H1 (cell line): ENCODE results near the gene NLN. TPM values are rescaled to one million over a fixed set of nuclear protein-coding genes. Genes with fewer than 3 reads are reported as not detected.

Experiments
- CTCF ChIA-PET: fragments of 300-600 bp; sonication (Branson Sonifier 250); formaldehyde crosslinking; loops from one replicate; lab custom pipeline; 2021; ENCODE audit not compliant: partially characterized antibody; lab: Charles Lee
- POLR2A ChIA-PET: fragments of 300-600 bp; sonication (Branson Sonifier 250); formaldehyde crosslinking; loops from one replicate; lab custom pipeline; 2021; ENCODE audit warnings: inconsistent platforms; ENCODE audit not compliant: partially characterized antibody; lab: Charles Lee
- DNase-seq, 2 experiments: peaks; one replicate each; pipeline versions ENCODE4 v3.0.0 to v3.0.0-alpha.2; 2010 to 2022; ENCODE audit warnings: low spot score in 2 of 2, low read depth in 1 of 2, mixed read lengths in 1 of 2
- FAIRE-seq: peaks from 2 replicates; lab custom pipeline; 2011; peaks lifted over from hg19 to GRCh38; lab: Jason Lieb, UNC
- H2AFZ ChIP-seq: 2 replicates; pipeline ENCODE4 v1.8.1; 2012; ENCODE audit warnings: low read length, inconsistent platforms
- H2AK5ac ChIP-seq: 2 replicates; pipeline ENCODE4 v1.6.1; 2013; ENCODE audit warnings: low read depth, low read length
- H2BK120ac ChIP-seq: replicated peaks from 2 replicates; pipeline ENCODE3; 2013; ENCODE audit warnings: low read depth, low read length, inconsistent platforms
- H2BK12ac ChIP-seq: 2 replicates; pipeline ENCODE4 v1.6.1; 2013; ENCODE audit warnings: low read depth, low read length
- H2BK15ac ChIP-seq: 2 replicates; pipeline ENCODE4 v1.6.1; 2013; ENCODE audit warnings: low read length
- H2BK20ac ChIP-seq: 2 replicates; pipeline ENCODE4 v1.6.1; 2013; ENCODE audit warnings: low read length
- H2BK5ac ChIP-seq: 2 replicates; pipeline ENCODE4 v1.6.1; 2013; ENCODE audit warnings: low read depth, low read length
- H3K14ac ChIP-seq: 2 replicates; pipeline ENCODE4 v1.6.1; 2013; ENCODE audit warnings: inconsistent platforms; ENCODE audit not compliant: insufficient read length
- H3K18ac ChIP-seq: 2 replicates; pipeline ENCODE4 v1.6.1; 2013; ENCODE audit warnings: low read length; ENCODE audit errors: extremely low read depth
- H3K23ac ChIP-seq: 2 replicates; pipeline ENCODE4 v1.6.1; 2013; ENCODE audit warnings: inconsistent platforms; ENCODE audit not compliant: insufficient read length
- H3K23me2 ChIP-seq: 2 replicates; pipeline ENCODE4 v1.6.1; 2013; ENCODE audit warnings: low read depth, low read length
- H3K27ac ChIP-seq: 2 replicates; pipeline ENCODE4 v1.6.1; 2011; ENCODE audit warnings: low read depth, low read length, inconsistent platforms
- H3K27me3 ChIP-seq, 4 experiments: replicated peaks in 1 of 4; 1 replicate in 1 of 4; 2 replicates in 3 of 4; pipeline versions ENCODE4 v1.6.1 to v1.8.1; 2011 to 2013; ENCODE audit warnings: low read length in 3 of 4, mild to moderate bottlenecking in 3 of 4, inconsistent platforms in 2 of 4, mixed read lengths in 2 of 4, moderate library complexity in 1 of 4; ENCODE audit not compliant: control insufficient read depth in 3 of 4, insufficient read depth in 3 of 4; ENCODE audit errors: extremely low read depth in 1 of 4
- H3K36me3 ChIP-seq, 4 experiments: 2 replicates each; pipeline versions ENCODE4 v1.6.1 to v1.8.1; 2011 to 2013; ENCODE audit warnings: mild to moderate bottlenecking in 4 of 4, low read length in 3 of 4, moderate library complexity in 2 of 4, control low read depth in 1 of 4, inconsistent platforms in 1 of 4; ENCODE audit not compliant: insufficient read depth in 4 of 4, control insufficient read depth in 2 of 4
- H3K4ac ChIP-seq: replicated peaks from 2 replicates; pipeline ENCODE3; 2013; ENCODE audit warnings: low read length, low read depth, mixed read lengths, inconsistent platforms; ENCODE audit not compliant: insufficient read length
- H3K4me1 ChIP-seq, 4 experiments: replicated peaks in 1 of 4; 1 replicate in 1 of 4; 2 replicates in 3 of 4; pipeline versions ENCODE4 v1.6.1 to v1.8.1; 2011 to 2013; ENCODE audit warnings: low read length in 3 of 4, inconsistent platforms in 2 of 4, mixed read lengths in 1 of 4; ENCODE audit not compliant: insufficient read depth in 4 of 4, control insufficient read depth in 3 of 4
- H3K4me2 ChIP-seq, 2 experiments: 2 replicates each; pipeline versions ENCODE4 v1.6.1 to v1.8.1; 2011 to 2013; ENCODE audit warnings: low read depth in 2 of 2, low read length in 2 of 2, control low read depth in 1 of 2, inconsistent platforms in 1 of 2, mild to moderate bottlenecking in 1 of 2; ENCODE audit not compliant: insufficient read depth in 1 of 2
- H3K4me3 ChIP-seq, 4 experiments: fragments of 200-600, 300-600 bp in 1 of 4; sonication (generic), shearing (Covaris generic), sonication (Bioruptor Twin) in 1 of 4; 2 replicates each; pipeline versions ENCODE4 v1.5.1 to v1.8.1; 2011 to 2016; ENCODE audit warnings: low read length in 4 of 4, low read depth in 3 of 4, control low read depth in 2 of 4, inconsistent platforms in 2 of 4, mild to moderate bottlenecking in 2 of 4, mixed read lengths in 1 of 4, moderate library complexity in 1 of 4; ENCODE audit not compliant: insufficient read depth in 2 of 4; ENCODE audit errors: extremely low read depth in 1 of 4
- H3K56ac ChIP-seq: replicated peaks from 2 replicates; pipeline ENCODE3; 2013; ENCODE audit warnings: low read depth, mild to moderate bottlenecking, mixed read lengths, low read length, inconsistent platforms; ENCODE audit not compliant: insufficient read length
- H3K79me1 ChIP-seq: 2 replicates; pipeline ENCODE4 v1.6.1; 2013; ENCODE audit warnings: low read depth, low read length, control low read depth
- H3K79me2 ChIP-seq, 2 experiments: 2 replicates each; pipeline versions ENCODE4 v1.6.1 to v1.8.1; 2012 to 2013; ENCODE audit warnings: low read length in 2 of 2, mild to moderate bottlenecking in 2 of 2, inconsistent platforms in 1 of 2; ENCODE audit not compliant: insufficient read depth in 2 of 2, control insufficient read depth in 1 of 2
- H3K9ac ChIP-seq, 4 experiments: replicated peaks in 1 of 4; 1 replicate in 1 of 4; 2 replicates in 3 of 4; pipeline versions ENCODE4 v1.6.1 to v1.8.1; 2011 to 2013; ENCODE audit warnings: low read depth in 3 of 4, low read length in 3 of 4, control low read depth in 2 of 4, mild to moderate bottlenecking in 2 of 4, moderate library complexity in 2 of 4, inconsistent platforms in 1 of 4; ENCODE audit errors: extremely low read depth in 1 of 4
- H3K9me3 ChIP-seq, 2 experiments: 2 replicates each; pipeline versions ENCODE4 v1.6.1 to v1.8.1; 2012 to 2013; ENCODE audit warnings: mild to moderate bottlenecking in 2 of 2, moderate library complexity in 2 of 2, control low read depth in 1 of 2, inconsistent platforms in 1 of 2, low read depth in 1 of 2, low read length in 1 of 2, mixed read lengths in 1 of 2; ENCODE audit not compliant: insufficient read depth in 2 of 2
- H4K20me1 ChIP-seq, 2 experiments: replicated peaks in 1 of 2; 2 replicates each; pipeline versions ENCODE3 to v1.8.1; 2011 to 2013; ENCODE audit warnings: inconsistent platforms in 2 of 2, low read length in 2 of 2, mild to moderate bottlenecking in 1 of 2; ENCODE audit not compliant: insufficient read depth in 2 of 2, control insufficient read depth in 1 of 2
- H4K5ac ChIP-seq: 2 replicates; pipeline ENCODE4 v1.6.1; 2013; ENCODE audit warnings: low read length, low read depth, mixed read lengths, inconsistent platforms; ENCODE audit not compliant: insufficient read length
- H4K8ac ChIP-seq: 2 replicates; pipeline ENCODE4 v1.8.0; 2013; ENCODE audit warnings: mild to moderate bottlenecking, moderate library complexity, low read length, inconsistent platforms; ENCODE audit not compliant: insufficient read depth; ENCODE audit errors: extremely low read depth
- H4K91ac ChIP-seq: replicated peaks from 2 replicates; pipeline ENCODE3; 2013; ENCODE audit warnings: low read length, mixed read lengths, inconsistent platforms; ENCODE audit not compliant: insufficient read length
- ASH2L ChIP-seq: fragments of 200-600, 300-600 bp; sonication (generic); IDR thresholded peaks from one replicate; pipeline ENCODE4 v1.7.1; 2017; ENCODE audit warnings: low read length
- EGR1 ChIP-seq: IDR thresholded peaks from 2 replicates; pipeline ENCODE4 v1.6.1; 2011; ENCODE audit warnings: low read depth, low read length, borderline replicate concordance
- EZH2 ChIP-seq: fragments of 200-600 bp; sonication (generic); IDR thresholded peaks from 2 replicates; pipeline ENCODE4 v1.7.1; 2012; ENCODE audit warnings: low read depth, mild to moderate bottlenecking, moderate library complexity, low read length, inconsistent platforms; ENCODE audit not compliant: severe bottlenecking
- FOSL1 ChIP-seq: IDR thresholded peaks from 2 replicates; pipeline ENCODE4 v1.6.1; 2011; ENCODE audit warnings: mild to moderate bottlenecking, low read depth, low read length, moderate library complexity; ENCODE audit not compliant: insufficient read depth
- HDAC6 ChIP-seq: IDR thresholded peaks from one replicate; pipeline ENCODE4 v1.7.1; 2012; ENCODE audit warnings: low read depth, mild to moderate bottlenecking, inconsistent platforms, low read length, moderate library complexity
- JUN ChIP-seq: IDR thresholded peaks from 2 replicates; pipeline ENCODE4 v1.6.1; 2011; ENCODE audit warnings: low read depth, mild to moderate bottlenecking, improper control_type of control experiment, low read length
- KDM4A ChIP-seq: IDR thresholded peaks from one replicate; pipeline ENCODE4 v1.7.1; 2012; ENCODE audit warnings: low read depth, mild to moderate bottlenecking, moderate library complexity, low read length, inconsistent platforms; ENCODE audit not compliant: severe bottlenecking
- KDM5A ChIP-seq: fragments of 200-600 bp; IDR thresholded peaks from 2 replicates; pipeline ENCODE4 v1.7.1; 2012; ENCODE audit warnings: mild to moderate bottlenecking, low read length, inconsistent platforms, mixed read lengths
- SAP30 ChIP-seq: fragments of 300-600 bp; sonication (generic); IDR thresholded peaks from 2 replicates; pipeline ENCODE4 v1.7.1; 2012; ENCODE audit warnings: low read length, moderate library complexity, mild to moderate bottlenecking, inconsistent platforms; ENCODE audit not compliant: insufficient read depth, insufficient replicate concordance
- TEAD4 ChIP-seq: IDR thresholded peaks from 2 replicates; pipeline ENCODE4 v1.6.1; 2012; ENCODE audit warnings: low read depth, low read length, inconsistent platforms, mixed read lengths
- USF2 ChIP-seq: IDR thresholded peaks from 2 replicates; pipeline ENCODE4 v1.6.1; 2011; ENCODE audit warnings: low read length, improper control_type of control experiment
- YY1 ChIP-seq: IDR thresholded peaks from 2 replicates; pipeline ENCODE4 v1.6.1; 2011; ENCODE audit warnings: low read depth, mild to moderate bottlenecking, low read length
- WGBS, 2 experiments: shearing (Covaris generic) in 1 of 2; methylation state at CpG; one replicate each; pipeline versions ENCODE4 v1.1.6 to v1.1.7; 2013 to 2015; ENCODE audit warnings: low lambda C conversion rate in 2 of 2, mixed read lengths in 2 of 2, inconsistent platforms in 1 of 2, low coverage in 1 of 2, missing lambda C conversion rate in 1 of 2; ENCODE audit not compliant: insufficient replicate concordance in 2 of 2, insufficient coverage in 1 of 2, insufficient read length in 1 of 2; ENCODE audit errors: extremely low coverage in 1 of 2, missing lambda C conversion rate in 1 of 2; 5-methylcytosine and 5-hydroxymethylcytosine counted together
- polyA plus RNA-seq, 7 experiments: library from polyadenylated mRNA; depleted of rRNA in 3 of 7; stranded (reverse) in 5 of 7; unstranded in 2 of 7; fragments of >200 nt in 5 of 7; fragments of 200-250 nt in 2 of 7; gene quantifications; 1 replicate in 5 of 7; 2 replicates in 1 of 7; 4 replicates in 1 of 7; pipeline versions ENCODE4 v1.2.1 to v1.2.3, GENCODE V29; 2011 to 2013; ENCODE audit warnings: missing spikeins in 2 of 7, mixed read lengths in 2 of 7
- total RNA-seq: library from RNA; stranded (reverse); fragmentation: NEBNext Ultra II Directional; extraction: Animal tissue kit (Norgen Biotek cat#: 25700); gene quantifications from 2 replicates; pipeline ENCODE4 v1.2.1, GENCODE V29; 2021

Gene NLN
- total and polyA plus RNA-seq, 2 of the 8 experiments (the other 6 are each of a cell fraction or from before 2014, with no cell fraction given) = 46.7 to 192 TPM

GRCh38 chr5:65749221-65749844 is 27.3 kb downstream of the NLN start:
- Histone ChIP-seq H4K8ac (no peak overlapping the region), H3K4me1 (no peaks in the 10 kb centered on the region), H2AK5ac (no peak overlapping the region), H4K20me1 (peaks cover 10 to 17% of the 10 kb centered on the region in 2 experiments), H3K9me3 (no peaks in the 10 kb centered on the region), H2AFZ (no peak overlapping the region), H3K23ac (no peak overlapping the region), H3K18ac (no peak overlapping the region), H2BK12ac (no peak overlapping the region), H2BK20ac (no peak overlapping the region), H3K27me3 (no peaks in the 10 kb centered on the region), H3K4me3 (no peak overlapping the region), H3K27ac (no peak overlapping the region), H2BK120ac (no peak overlapping the region), H3K9ac (no peak overlapping the region), H3K79me2 (peaks cover 10 to 95% of the 10 kb centered on the region in 2 experiments), H3K79me1 (peaks cover 9% of the 10 kb centered on the region), H3K4ac (no peak overlapping the region), H3K14ac (no peak overlapping the region), H4K91ac (no peak overlapping the region), H3K4me2 (no peak overlapping the region), H3K56ac (no peak overlapping the region), H2BK15ac (no peak overlapping the region), H3K23me2 (no peaks in the 10 kb centered on the region), H4K5ac (no peak overlapping the region), H2BK5ac (no peak overlapping the region), H3K36me3 (peaks cover 0 to 4% (median 0%) of the 10 kb centered on the region in 4 experiments; a peak in 2 of 8 replicates)
- FAIRE-seq (no peak), DNase-seq (no peak)
- POLR2A ChIA-PET = no interaction called here
- CTCF ChIA-PET = interaction anchor here (1.2 kb wide), 1 partner anchor 9 kb away, joined by 4 read pairs; no protein-coding TSS in a partner anchor
- WGBS, 2 experiments = 96% methylated on average over 1 of the region's 1 CpG; no CpG with 5 or more reads in 1 of the 2 experiments
- no peak for TF ChIP-seq USF2
- no peak for TF ChIP-seq KDM5A
- no peak for TF ChIP-seq JUN
- TF ChIP-seq EZH2 = no peak
- no peak for TF ChIP-seq TEAD4
- TF ChIP-seq HDAC6 = no peak
- no peak for TF ChIP-seq SAP30
- TF ChIP-seq YY1 = no peak
- no peak for TF ChIP-seq FOSL1
- no peak for TF ChIP-seq EGR1
- TF ChIP-seq KDM4A = no peak
- no peak for TF ChIP-seq ASH2L
